Nucleus accumbens (tissue), 56 donors: Measurements from ENCODE around the gene RORB.

Experiments used
- DNase-seq, 56 donors: peaks; one replicate each; lab custom pipeline; 2025; lab: John Stamatoyannopoulos, UW

The RORB gene

GRCh38 chr9:74496819-74497747 lies at the start of gene RORB:
RORB (plus strand) TSS chr9:74497335; CDS start chr9:74497977, 642 bp downstream.
- peak in 55 of 56 donors; percentile 18 to 94 (median 79) for DNase-seq

DNA sequence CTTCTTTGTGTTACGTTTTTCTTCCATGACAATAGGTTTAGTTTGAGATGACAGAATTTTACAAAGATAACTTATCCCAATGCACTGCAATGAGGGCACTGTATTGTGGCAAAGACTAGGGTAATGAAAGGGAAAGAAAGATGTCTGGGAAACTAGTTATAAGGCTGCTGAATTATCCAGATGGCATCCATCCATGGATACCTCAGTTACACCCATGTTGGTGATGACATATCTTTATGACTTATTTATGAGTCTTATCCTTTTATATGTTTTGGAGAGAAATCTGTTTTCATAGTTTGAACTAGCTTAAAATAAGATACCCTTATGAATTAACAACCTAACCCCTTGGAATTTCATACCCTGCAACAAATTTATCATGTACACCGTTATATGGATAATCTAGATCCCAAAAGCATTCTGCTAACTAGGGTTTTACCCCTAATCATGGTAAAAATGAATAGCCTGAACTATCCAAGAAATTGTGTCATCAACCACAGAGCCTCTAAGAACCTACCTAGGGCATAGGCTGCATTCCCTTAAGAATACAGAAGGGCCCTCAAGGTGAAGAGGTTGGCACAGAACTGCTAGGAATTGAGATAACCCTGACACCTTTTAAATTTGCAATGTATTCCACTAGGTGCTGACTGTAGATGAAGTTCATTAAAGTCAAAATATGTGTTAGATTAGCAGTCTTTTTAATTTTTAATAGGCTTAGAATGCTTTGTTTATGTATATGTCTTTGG lies 49.5 kb upstream of the RORB start:
- DNase-seq: no peak

- no peak for DNase-seq
Measured at GRCh38 chr9:74449060-74449459, 48.1 kb upstream of the RORB start.

- DNase-seq: no peak
Measured at GRCh38 chr9:74458832-74459231, 38.3 kb upstream of the RORB start.

DNA sequence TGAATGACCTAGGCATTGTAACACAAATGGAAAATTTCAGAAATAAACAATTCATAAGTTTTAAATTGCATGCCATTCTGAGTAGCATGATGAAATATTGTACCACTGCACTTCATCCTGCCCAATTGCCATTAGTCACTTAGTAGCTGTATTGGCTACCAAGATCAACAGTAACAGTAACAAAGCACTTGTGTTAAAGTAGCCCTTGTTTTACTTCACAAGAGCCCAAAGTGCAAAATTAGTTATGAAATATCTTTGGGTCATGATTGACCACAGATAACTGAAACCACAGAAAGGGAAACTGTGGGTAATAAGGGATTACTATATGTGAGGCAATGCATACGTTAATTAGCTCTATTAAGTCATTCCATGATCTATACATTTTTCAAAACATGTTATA lies 33.3 kb upstream of the RORB start:
- no peak for DNase-seq

- DNase-seq: no peak
Measured at GRCh38 chr9:74478606-74479005, 18.5 kb upstream of the RORB start.

GRCh38 chr9:74479711-74480110 lies 17.4 kb upstream of the RORB start:
- no peak for DNase-seq

GRCh38 chr9:74487395-74487794 lies 9.7 kb upstream of the RORB start:
- DNase-seq: no peak

GRCh38 chr9:74493512-74493911 lies 3.6 kb upstream of the RORB start:
- no peak for DNase-seq

DNA sequence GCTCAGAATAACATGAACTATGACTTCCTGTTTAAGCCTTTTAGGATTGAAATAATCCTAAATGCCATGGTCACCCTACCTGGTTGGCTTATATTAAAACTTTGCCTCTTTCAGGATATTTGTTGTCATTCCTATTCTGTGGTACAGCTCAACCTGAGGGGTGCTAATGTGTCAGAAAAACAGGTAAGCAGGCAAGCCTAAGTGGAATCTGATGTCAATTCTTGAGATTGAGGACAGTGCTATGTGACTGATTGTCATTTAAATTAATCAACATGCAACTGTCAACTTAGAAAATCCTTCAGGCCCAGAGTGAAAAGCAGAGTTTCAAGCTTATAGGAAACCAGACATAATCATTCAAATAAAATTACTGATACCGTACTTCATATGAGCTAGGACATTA lies 2.6 kb upstream of the RORB start:
- no peak for DNase-seq

DNA sequence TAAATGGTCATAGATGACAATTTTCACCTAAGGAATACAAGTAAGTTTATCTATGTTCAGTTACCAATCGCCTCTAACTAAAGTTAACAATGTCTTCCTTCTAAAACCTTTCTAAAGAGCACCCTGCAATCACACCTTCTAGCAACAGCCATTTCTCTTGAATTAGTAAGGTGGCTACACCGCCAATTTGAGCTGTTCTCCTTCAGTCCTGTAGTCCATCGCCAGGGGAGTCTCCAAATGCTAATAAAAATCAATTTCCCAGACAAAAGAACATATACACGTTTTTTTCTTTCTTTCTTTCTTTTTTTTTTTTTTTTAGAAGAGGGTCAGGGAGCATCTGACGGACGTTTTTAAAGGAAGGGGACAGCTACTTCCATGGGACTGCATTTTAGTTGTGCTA lies 729 bp upstream of the RORB start:
- DNase-seq: no peak

DNA sequence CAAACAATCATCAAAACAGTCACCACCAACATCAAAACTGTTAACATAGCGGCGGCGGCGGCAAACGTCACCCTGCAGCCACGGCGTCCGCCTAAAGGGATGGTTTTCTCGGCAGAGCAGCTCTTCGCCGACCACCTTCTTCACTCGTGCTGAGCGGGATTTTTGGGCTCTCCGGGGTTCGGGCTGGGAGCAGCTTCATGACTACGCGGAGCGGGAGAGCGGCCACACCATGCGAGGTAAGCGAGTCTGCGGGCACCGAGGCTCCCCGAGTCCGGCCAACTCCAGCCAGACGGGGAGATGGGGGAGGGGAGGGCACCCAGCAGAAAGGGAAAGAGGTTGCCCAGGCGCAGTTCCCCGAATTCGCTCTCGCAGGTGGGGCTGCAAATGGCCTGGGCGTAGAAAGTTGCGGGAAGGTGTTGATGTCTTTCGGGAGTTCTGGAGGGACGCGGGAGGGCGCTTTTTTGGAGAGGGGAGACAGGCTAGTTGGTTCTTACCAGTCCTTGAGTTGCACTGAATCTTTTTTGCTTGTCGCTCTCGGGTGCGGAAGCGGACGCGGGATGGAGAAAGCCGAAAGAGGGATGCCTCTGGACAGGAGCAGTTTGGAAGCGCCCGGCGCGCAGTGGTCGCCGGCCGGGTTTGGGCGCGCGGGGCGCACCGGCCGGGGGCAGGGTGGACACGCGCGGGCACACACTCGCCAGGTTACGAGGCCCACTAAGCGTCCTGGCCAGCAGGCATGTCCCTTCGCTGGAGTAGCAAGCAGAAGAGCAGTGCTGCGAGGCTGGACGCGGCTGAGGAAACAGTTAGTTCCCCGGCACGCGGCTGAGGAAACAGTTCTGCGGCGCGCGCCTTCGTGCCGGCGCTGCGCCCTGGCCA lies 849 bp downstream of the RORB start:
- peak in 17 of 56 donors; percentile 18 to 74 (median 30) for DNase-seq

GRCh38 chr9:74498621-74499095 lies 1.5 kb downstream of the RORB start:
- peak in 5 of 56 donors; percentile 8 to 28 (median 24) for DNase-seq

DNA sequence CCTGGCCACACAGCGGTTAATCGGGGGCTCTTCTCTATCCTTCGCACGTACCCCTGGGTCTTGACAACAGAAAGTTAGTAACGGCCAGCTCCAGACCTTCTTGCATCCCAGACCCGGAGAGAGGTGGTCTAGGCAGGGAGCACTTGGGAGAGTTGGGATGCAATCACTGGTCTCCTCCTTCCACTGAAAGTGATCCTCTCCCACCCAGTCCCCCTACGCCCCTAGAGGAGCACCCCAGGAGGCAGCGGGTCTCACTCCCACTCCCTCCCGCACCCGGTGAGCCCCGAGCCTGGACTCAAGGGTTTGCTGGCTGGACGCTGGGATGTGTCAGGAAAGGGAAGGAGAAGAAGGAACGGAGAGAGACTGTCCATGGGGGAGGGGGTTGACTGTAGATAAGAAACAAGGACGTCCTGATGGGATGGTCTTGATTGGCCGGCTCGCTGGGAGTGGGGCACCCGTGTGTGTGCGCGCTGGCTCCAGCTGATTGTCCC lies 2.0 kb downstream of the RORB start:
- peak in 3 of 56 donors; percentile 5 to 28 (median 7) for DNase-seq

GRCh38 chr9:74499770-74500583 lies 2.8 kb downstream of the RORB start:
- DNase-seq: peak in 6 of 56 donors; percentile 2 to 40 (median 13)

- DNase-seq: peak in 4 of 56 donors; percentile 4 to 40 (median 10)
Measured at GRCh38 chr9:74500584-74500924, 3.4 kb downstream of the RORB start.

GRCh38 chr9:74501570-74501969 lies 4.4 kb downstream of the RORB start:
- DNase-seq: no peak

DNA sequence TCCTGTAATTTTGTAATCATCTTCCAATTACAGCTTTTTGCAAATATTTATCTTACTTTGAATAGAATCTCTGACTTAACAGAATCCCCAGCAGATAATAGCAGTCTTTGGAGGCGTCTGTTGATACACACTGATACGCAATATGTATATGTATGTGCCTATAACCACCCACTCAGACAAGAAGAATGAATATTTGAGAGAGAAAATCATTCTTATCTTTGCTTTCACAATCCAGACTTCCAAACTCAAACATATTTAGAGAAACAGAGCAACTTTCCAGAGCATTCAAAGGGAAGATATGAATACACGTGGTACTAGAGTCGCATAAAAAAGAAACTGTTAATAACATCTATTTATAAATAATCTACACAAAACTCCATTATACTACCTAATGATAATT lies 6.1 kb downstream of the RORB start:
- DNase-seq: no peak

DNA sequence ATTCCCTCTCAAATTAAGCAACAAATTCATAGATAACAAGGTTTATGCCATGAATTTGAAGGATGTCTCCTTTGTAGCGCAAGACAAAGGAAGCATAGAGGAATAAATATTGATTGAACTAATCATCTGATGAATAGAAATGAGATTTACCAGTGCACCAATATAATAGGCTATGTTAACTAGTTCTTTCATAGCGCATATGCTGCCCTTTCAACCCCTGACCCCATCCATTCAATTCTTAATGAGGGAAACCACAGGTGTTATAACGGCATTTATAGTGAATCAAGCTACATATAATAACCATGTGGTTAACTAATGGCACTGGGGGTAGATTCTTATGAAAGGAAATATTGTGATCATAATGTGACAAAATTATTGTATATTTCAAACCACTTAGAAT lies 6.5 kb downstream of the RORB start:
- DNase-seq: no peak
